DOHH2 (cell line): Measurements from ENCODE around the gene SLC2A13.

Experiments
- H3F3A ChIP-seq: fragments of 200-600 bp; sonication (generic), shearing (Covaris generic); 2 replicates; pipeline ENCODE4 v1.6.0; 2016; ENCODE audit warnings: antibody characterized with exemption, mild to moderate bottlenecking; ENCODE audit not compliant: control insufficient read depth, insufficient read depth
- H3K27ac ChIP-seq: fragments of 200-600 bp; sonication (generic); 2 replicates; pipeline ENCODE4 v1.5.1; 2014; ENCODE audit warnings: low read depth, mild to moderate bottlenecking, low read length, moderate library complexity
- H3K27me3 ChIP-seq: fragments of 200-600 bp; sonication (generic); 2 replicates; pipeline ENCODE4 v1.6.1; 2014; ENCODE audit warnings: mild to moderate bottlenecking, low read length, mixed read lengths; ENCODE audit not compliant: control insufficient read depth
- H3K36me3 ChIP-seq: fragments of 200-600 bp; sonication (generic); 2 replicates; pipeline ENCODE4 v1.6.1; 2014; ENCODE audit warnings: mild to moderate bottlenecking, low read length, moderate library complexity, mixed read lengths; ENCODE audit not compliant: control insufficient read depth
- H3K4me1 ChIP-seq: fragments of 200-600 bp; sonication (generic); 2 replicates; pipeline ENCODE4 v1.6.1; 2014; ENCODE audit warnings: mild to moderate bottlenecking, low read length, mixed read lengths; ENCODE audit not compliant: control insufficient read depth
- H3K4me2 ChIP-seq: fragments of 200-600 bp; sonication (generic); 2 replicates; pipeline ENCODE4 v1.6.0; 2014; ENCODE audit warnings: mild to moderate bottlenecking, low read length, moderate library complexity
- H3K4me3 ChIP-seq: fragments of 200-600 bp; sonication (generic); 2 replicates; pipeline ENCODE4 v1.5.1; 2014; ENCODE audit warnings: mild to moderate bottlenecking, low read length, mixed read lengths
- H3K79me2 ChIP-seq: fragments of 200-600 bp; sonication (generic); 2 replicates; pipeline ENCODE4 v1.6.1; 2014; ENCODE audit warnings: mild to moderate bottlenecking, low read length, mixed read lengths; ENCODE audit not compliant: control insufficient read depth
- H3K9me2 ChIP-seq: fragments of 200-600 bp; sonication (generic); replicated peaks from 2 replicates; pipeline ENCODE4 v1.6.1; 2014; ENCODE audit warnings: mild to moderate bottlenecking, low read length, mixed read lengths; ENCODE audit not compliant: control insufficient read depth
- H3K9me3 ChIP-seq: fragments of 200-600 bp; sonication (generic); 2 replicates; pipeline ENCODE4 v1.6.1; 2014; ENCODE audit warnings: antibody characterized with exemption, low read length, mixed read lengths; ENCODE audit not compliant: control insufficient read depth, insufficient read depth
- H4K20me1 ChIP-seq: fragments of 200-600 bp; sonication (generic); 2 replicates; pipeline ENCODE4 v1.6.0; 2014; ENCODE audit warnings: low read depth, mild to moderate bottlenecking, antibody characterized with exemption, low read length, moderate library complexity; ENCODE audit not compliant: control insufficient read depth, insufficient read depth
- EZH2phosphoT487 ChIP-seq: fragments of 200-600 bp; sonication (generic); IDR thresholded peaks from 2 replicates; pipeline ENCODE4 v1.6.1; 2017; ENCODE audit warnings: borderline replicate concordance, mild to moderate bottlenecking, antibody characterized with exemption, low read length, moderate library complexity, mixed read lengths
- TF ChIP-seq, protein P1 (sequence below): fragments of 200-600 bp; sonication (generic); IDR thresholded peaks from one replicate; pipeline ENCODE4 v1.5.1; 2014; ENCODE audit warnings: antibody characterized with exemption, mild to moderate bottlenecking, low read depth, low read length; ENCODE audit not compliant: poor library complexity, severe bottlenecking

Gene SLC2A13

DNA sequence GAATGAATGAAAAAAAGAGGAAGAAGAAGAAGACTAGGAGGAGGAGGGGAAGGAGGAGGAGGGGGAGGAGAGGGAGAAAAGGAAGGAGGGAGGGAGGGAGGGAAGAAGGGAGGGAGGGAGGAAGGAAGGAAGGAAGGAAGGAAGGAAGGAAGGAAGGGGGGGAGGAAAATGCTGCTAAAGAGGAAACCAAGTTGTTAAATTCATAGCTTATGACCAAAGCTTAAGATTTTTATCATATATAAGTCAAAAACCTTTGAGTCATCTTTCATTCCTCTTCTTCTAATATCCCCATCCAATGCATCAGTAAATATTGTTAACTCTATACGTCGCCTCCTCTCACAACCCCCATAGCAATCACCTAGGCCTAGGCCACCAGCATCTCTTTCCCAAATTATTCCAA, 117.3 kb downstream of the SLC2A13 start:
- H3K27me3 ChIP-seq = no peaks in the 10 kb centered on the region
- no peaks in the 10 kb centered on the region for H3K9me3 ChIP-seq
- H3K4me3 ChIP-seq = no peak overlapping the region
- H3K4me2 ChIP-seq = no peak overlapping the region
- TF ChIP-seq EZH2phosphoT487 = no peak
- TF ChIP-seq, protein P1, sequence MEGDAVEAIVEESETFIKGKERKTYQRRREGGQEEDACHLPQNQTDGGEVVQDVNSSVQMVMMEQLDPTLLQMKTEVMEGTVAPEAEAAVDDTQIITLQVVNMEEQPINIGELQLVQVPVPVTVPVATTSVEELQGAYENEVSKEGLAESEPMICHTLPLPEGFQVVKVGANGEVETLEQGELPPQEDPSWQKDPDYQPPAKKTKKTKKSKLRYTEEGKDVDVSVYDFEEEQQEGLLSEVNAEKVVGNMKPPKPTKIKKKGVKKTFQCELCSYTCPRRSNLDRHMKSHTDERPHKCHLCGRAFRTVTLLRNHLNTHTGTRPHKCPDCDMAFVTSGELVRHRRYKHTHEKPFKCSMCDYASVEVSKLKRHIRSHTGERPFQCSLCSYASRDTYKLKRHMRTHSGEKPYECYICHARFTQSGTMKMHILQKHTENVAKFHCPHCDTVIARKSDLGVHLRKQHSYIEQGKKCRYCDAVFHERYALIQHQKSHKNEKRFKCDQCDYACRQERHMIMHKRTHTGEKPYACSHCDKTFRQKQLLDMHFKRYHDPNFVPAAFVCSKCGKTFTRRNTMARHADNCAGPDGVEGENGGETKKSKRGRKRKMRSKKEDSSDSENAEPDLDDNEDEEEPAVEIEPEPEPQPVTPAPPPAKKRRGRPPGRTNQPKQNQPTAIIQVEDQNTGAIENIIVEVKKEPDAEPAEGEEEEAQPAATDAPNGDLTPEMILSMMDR = no peak
- no peaks in the 10 kb centered on the region for H3K36me3 ChIP-seq
- no peaks in the 10 kb centered on the region for H4K20me1 ChIP-seq
- H3K27ac ChIP-seq = no peak overlapping the region
- no peaks in the 10 kb centered on the region for H3K9me2 ChIP-seq
- H3K4me1 ChIP-seq = no peaks in the 10 kb centered on the region
- no peaks in the 10 kb centered on the region for H3K79me2 ChIP-seq
- H3F3A ChIP-seq = no peaks in the 10 kb centered on the region

- Histone ChIP-seq H3K9me3 (no peaks in the 10 kb centered on the region), H3K36me3 (no peaks in the 10 kb centered on the region), H4K20me1 (no peaks in the 10 kb centered on the region), H3K27me3 (no peaks in the 10 kb centered on the region), H3K4me2 (no peak overlapping the region), H3F3A (no peaks in the 10 kb centered on the region), H3K4me1 (no peaks in the 10 kb centered on the region), H3K27ac (no peak overlapping the region), H3K79me2 (no peaks in the 10 kb centered on the region), H3K9me2 (no peaks in the 10 kb centered on the region), H3K4me3 (no peak overlapping the region)
- TF ChIP-seq EZH2phosphoT487 = no peak
- TF ChIP-seq, protein P1 = no peak
Observed at GRCh38 chr12:39986674-39987073, 119.2 kb downstream of the SLC2A13 start.

- no peak overlapping the region for H3K27ac ChIP-seq
- H3K9me3 ChIP-seq = no peaks in the 10 kb centered on the region
- no peak overlapping the region for H3K4me3 ChIP-seq
- TF ChIP-seq EZH2phosphoT487 = no peak
- TF ChIP-seq, protein P1 = no peak
- H3K9me2 ChIP-seq = no peaks in the 10 kb centered on the region
- no peak overlapping the region for H3K4me2 ChIP-seq
- no peaks in the 10 kb centered on the region for H3K4me1 ChIP-seq
- H4K20me1 ChIP-seq = no peaks in the 10 kb centered on the region
- no peaks in the 10 kb centered on the region for H3K79me2 ChIP-seq
- no peaks in the 10 kb centered on the region for H3F3A ChIP-seq
- H3K27me3 ChIP-seq = no peaks in the 10 kb centered on the region
- no peaks in the 10 kb centered on the region for H3K36me3 ChIP-seq
Observed at GRCh38 chr12:39984670-39985069, 121.2 kb downstream of the SLC2A13 start.

DNA sequence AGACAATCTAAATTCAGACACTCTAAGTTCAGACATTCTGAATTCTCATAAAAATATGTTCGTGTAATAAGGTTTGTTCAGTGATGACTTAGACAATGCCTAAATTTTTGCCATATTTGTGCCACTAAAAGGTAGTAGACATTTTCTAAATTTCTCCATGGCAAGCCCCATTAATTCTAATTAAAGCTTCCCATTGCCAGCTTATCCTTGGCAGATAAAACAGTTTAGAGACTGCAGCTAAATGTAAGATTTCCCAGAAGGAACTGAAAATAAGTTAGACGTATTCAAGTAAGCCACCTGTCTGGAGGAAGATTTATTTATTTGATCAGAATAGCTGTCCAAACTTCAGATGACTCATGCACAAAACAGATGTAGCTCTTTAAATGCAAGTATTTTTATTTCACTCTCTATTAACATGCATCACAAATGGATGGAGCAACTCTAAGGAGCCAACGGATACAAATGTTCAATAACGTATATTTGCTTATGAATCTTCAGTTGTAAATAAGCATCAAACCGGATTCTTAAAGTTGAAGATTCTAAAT, 130.4 kb downstream of the SLC2A13 start:
- Histone ChIP-seq H3K36me3 (no peaks in the 10 kb centered on the region), H3K79me2 (no peaks in the 10 kb centered on the region), H3K4me3 (no peak overlapping the region), H3K9me3 (no peaks in the 10 kb centered on the region), H4K20me1 (no peaks in the 10 kb centered on the region), H3K9me2 (no peaks in the 10 kb centered on the region), H3K4me1 (no peaks in the 10 kb centered on the region), H3F3A (no peaks in the 10 kb centered on the region), H3K27me3 (no peaks in the 10 kb centered on the region), H3K27ac (no peak overlapping the region), H3K4me2 (no peak overlapping the region)
- TF ChIP-seq EZH2phosphoT487 = no peak
- TF ChIP-seq, protein P1 = no peak
